GM12872 (cell line): Measurements from ENCODE around the gene SBK3.

Experiments
- CTCF ChIP-seq: IDR thresholded peaks from 3 replicates; pipeline ENCODE4 v1.5.1; 2011; ENCODE audit warnings: low read depth, mild to moderate bottlenecking, low read length, moderate library complexity; ENCODE audit not compliant: insufficient read depth

SBK3 gene

GRCh38 chr19:55498246-55498840 lies 47.0 kb downstream of the SBK3 start:
- TF ChIP-seq CTCF, result no peak

GRCh38 chr19:55497763-55498162 lies 47.6 kb downstream of the SBK3 start:
- no peak for TF ChIP-seq CTCF

- no peak for TF ChIP-seq CTCF
These were observed 49.5 kb downstream of the SBK3 start for GRCh38 chr19:55495646-55496349.

- no peak for TF ChIP-seq CTCF
These were observed 51.1 kb downstream of the SBK3 start for GRCh38 chr19:55494172-55494761.

DNA sequence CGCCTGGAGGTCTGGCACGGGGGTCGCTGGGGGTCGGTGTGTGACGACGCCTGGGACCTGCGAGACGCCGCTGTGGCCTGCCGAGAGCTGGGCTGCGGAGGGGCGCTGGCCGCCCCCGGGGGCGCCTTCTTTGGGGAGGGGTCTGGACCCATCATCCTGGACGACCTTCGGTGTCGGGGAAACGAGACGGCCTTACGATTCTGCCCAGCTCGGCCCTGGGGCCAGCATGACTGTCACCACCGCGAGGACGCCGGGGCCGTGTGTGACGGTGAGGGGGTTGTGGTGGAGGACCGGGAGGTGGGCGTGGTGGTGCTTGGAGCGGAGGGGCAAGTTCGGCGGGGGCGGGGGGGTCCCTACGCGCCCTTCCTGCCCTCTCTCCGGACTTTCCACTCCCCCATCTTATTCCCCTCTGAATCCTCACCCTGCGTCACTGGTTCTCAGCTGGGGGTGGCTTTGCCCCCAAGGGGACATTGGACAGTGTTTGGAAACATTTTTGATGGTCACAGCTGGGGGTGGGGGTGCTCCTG lies 51.6 kb downstream of the SBK3 start:
- no peak for TF ChIP-seq CTCF

DNA sequence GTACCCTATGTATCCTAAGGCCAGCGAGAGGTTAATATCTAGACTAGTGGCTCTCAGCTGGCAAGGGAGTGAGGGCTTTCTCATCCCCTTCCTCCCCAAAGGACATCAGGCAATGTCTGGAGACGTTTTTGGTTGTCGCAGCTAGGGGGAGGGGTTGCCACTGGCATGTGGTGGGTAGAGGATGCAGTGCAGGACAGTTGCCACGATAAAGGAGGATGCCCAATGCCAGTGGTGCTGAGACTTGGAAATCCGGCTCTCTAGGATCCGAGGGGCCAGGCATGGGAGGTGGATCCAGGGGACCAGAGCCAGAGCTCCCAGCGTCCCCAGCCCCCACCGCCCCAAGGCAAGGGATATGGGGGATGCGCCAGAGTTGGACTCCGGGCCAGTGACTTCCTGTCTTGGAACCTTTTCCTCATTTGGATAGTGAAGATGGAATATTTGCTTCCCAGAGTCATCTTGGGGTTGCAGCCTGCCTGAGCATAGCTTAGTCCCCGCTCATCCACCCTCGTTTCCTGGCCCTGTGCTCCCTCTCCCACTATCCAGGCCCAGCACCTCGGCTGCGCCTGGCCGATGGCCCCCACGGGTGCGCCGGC lies 52.2 kb downstream of the SBK3 start:
- TF ChIP-seq CTCF, result no peak

DNA sequence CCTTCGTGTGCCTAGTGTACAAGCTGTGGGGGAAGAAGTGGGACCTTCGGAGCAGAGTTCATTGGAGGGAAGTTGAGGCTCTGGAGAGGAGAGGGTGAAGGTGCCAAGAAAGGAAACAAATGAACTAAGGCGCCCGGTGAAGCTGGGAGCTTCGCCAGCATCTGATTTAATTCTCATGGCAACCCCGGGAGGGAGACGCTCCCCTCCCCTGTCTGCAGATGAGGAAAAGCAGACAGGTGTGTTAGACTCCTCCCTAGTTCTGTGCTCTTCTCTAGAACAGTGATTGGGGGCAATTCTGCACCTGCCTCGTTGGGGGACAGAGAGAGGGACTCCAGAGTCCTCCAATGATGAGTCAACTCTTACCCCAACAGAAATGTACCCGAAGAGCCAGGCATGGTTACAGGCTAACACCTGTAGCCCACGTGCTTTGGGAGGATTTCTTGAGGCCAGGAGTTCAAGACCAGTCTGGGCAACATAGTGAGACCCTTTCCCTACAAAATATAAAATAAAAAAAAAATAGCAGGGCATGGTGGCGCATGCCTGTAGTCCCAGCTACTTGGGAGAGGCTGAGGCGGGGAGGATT lies 52.9 kb downstream of the SBK3 start:
- no peak for TF ChIP-seq CTCF
